K562 (cell line): ENCODE measurements around the gene TBC1D12.

ENCODE experiments used
- BCL6 ChIP-seq: fragments of 250-450 bp; sonication (Bioruptor Pico); IDR thresholded peaks from 2 replicates; pipeline ENCODE4 v1.4.0; 2020
- BRF2 ChIP-seq: IDR thresholded peaks from 3 replicates; pipeline ENCODE4 v1.6.1; 2011; ENCODE audit warnings: borderline replicate concordance, mild to moderate bottlenecking; ENCODE audit not compliant: insufficient read length, insufficient read depth
- CC2D1A ChIP-seq: fragments of 450-650 bp; IDR thresholded peaks from 2 replicates; pipeline ENCODE4 v1.6.1; 2017; ENCODE audit warnings: mild to moderate bottlenecking
- CCAR2 ChIP-seq: fragments of 200-400 bp; formaldehyde crosslinking; IDR thresholded peaks from 2 replicates; pipeline ENCODE4 v1.6.1; 2017; ENCODE audit warnings: mild to moderate bottlenecking, low read depth, low read length
- CTCF ChIP-seq, 3 experiments: IDR thresholded peaks in 2 of 3; conservative IDR thresholded peaks in 1 of 3; 2 replicates each; pipeline ENCODE4 v1.5.1; 2011 to 2012; ENCODE audit warnings: low read length in 3 of 3, mild to moderate bottlenecking in 3 of 3, control low read depth in 2 of 3, improper control_type of control experiment in 1 of 3, inconsistent platforms in 1 of 3, low read depth in 1 of 3, mixed read lengths in 1 of 3, moderate library complexity in 1 of 3; ENCODE audit not compliant: insufficient read depth in 2 of 3
- ETS1 ChIP-seq: conservative IDR thresholded peaks from 2 replicates; pipeline ENCODE4 v1.6.1; 2011; ENCODE audit warnings: low read depth, mild to moderate bottlenecking, low read length; ENCODE audit not compliant: control insufficient read depth
- EZH2 ChIP-seq: IDR thresholded peaks from 2 replicates; pipeline ENCODE4 v1.6.1; 2012; ENCODE audit warnings: low read depth, mild to moderate bottlenecking, inconsistent platforms, low read length, borderline replicate concordance
- GABPA ChIP-seq: fragments of 200-800 bp; sonication (Bioruptor generic); conservative IDR thresholded peaks from 2 replicates; pipeline ENCODE4 v1.6.1; 2016; ENCODE audit warnings: low read depth, missing genetic modification characterization, missing compliant biosample characterization
- KLF1 ChIP-seq: fragments of 450-650 bp; IDR thresholded peaks from 2 replicates; pipeline ENCODE4 v1.6.1; 2016; ENCODE audit warnings: missing genetic modification characterization, missing compliant biosample characterization
- SAFB2 ChIP-seq: fragments of 200-400 bp; formaldehyde crosslinking; IDR thresholded peaks from 2 replicates; pipeline ENCODE4 v1.6.1; 2018; ENCODE audit warnings: borderline replicate concordance, low read length, low read depth, moderate library complexity; ENCODE audit not compliant: severe bottlenecking
- TAF9B ChIP-seq: fragments of 450-650 bp; IDR thresholded peaks from 2 replicates; pipeline ENCODE4 v1.6.1; 2018; ENCODE audit warnings: mild to moderate bottlenecking; ENCODE audit not compliant: partially characterized antibody
- ZNF408 ChIP-seq: fragments of 250-450 bp; sonication (Bioruptor Pico); IDR thresholded peaks from 2 replicates; pipeline ENCODE4 v1.4.0; 2020; ENCODE audit warnings: low read depth, mild to moderate bottlenecking, moderate library complexity
- ZNF76 ChIP-seq: fragments of 250-450 bp; sonication (Bioruptor Pico); IDR thresholded peaks from 2 replicates; pipeline ENCODE4 v1.4.0; 2020; ENCODE audit warnings: mild to moderate bottlenecking, moderate library complexity, borderline replicate concordance
- ZNF778 ChIP-seq: fragments of 450-650 bp; formaldehyde crosslinking; IDR thresholded peaks from 2 replicates; pipeline ENCODE4 v1.4.0; 2020; ENCODE audit warnings: mild to moderate bottlenecking, moderate library complexity

GRCh38 chr10:94443047-94443446 lies 40.7 kb downstream of the TBC1D12 start:
- TF ChIP-seq CC2D1A (no peak), ZNF408 (CRISPR knock-in tag) (no peak), TAF9B (no peak), KLF1 (tag) (no peak), SAFB2 (no peak), BRF2 (no peak), EZH2 (no peak), BCL6 (CRISPR knock-in tag) (no peak), GABPA (tag) (no peak), CTCF (IDR thresholded peaks at IDR 0.05 in 2 of 3, conservative IDR thresholded peaks at IDR 0.05 in 1 of 3; ENCODE audit: insufficient read depth in 2 of 3, low read depth in 1 of 3, low read length in 3 of 3) (no peak), ZNF778 (CRISPR knock-in tag) (no peak), ZNF76 (no peak), CCAR2 (no peak), ETS1 (no peak)
